GM23248 (cell line): ENCODE results near the gene GHR. TPM values are rescaled to one million over a fixed set of nuclear protein-coding genes. Genes with fewer than 3 reads are reported as not detected.

Experiments used
- DNase-seq: peaks from one replicate; pipeline ENCODE4 v3.0.0-alpha.2; 2015
- H2AFZ ChIP-seq: fragments of 200-600 bp; sonication (generic); 2 replicates; pipeline ENCODE4 v1.6.1; 2016; ENCODE audit warnings: antibody characterized with exemption
- H3F3A ChIP-seq: fragments of 200-600 bp; sonication (generic); 2 replicates; pipeline ENCODE4 v1.6.1; 2016; ENCODE audit warnings: mild to moderate bottlenecking, antibody characterized with exemption, mixed run types; ENCODE audit not compliant: insufficient read depth
- H3K27ac ChIP-seq: fragments of 200-600 bp; sonication (generic); 2 replicates; pipeline ENCODE4 v1.5.1; 2016; ENCODE audit warnings: mild to moderate bottlenecking
- H3K27me3 ChIP-seq: fragments of 200-600 bp; sonication (generic); replicated peaks from 2 replicates; pipeline ENCODE4 v1.6.1; 2016; ENCODE audit warnings: mild to moderate bottlenecking; ENCODE audit not compliant: insufficient read depth
- H3K36me3 ChIP-seq: fragments of 200-600 bp; sonication (generic); 2 replicates; pipeline ENCODE4 v1.6.1; 2016; ENCODE audit warnings: low read depth, mild to moderate bottlenecking
- H3K4me1 ChIP-seq: fragments of 200-600 bp; sonication (generic); 2 replicates; pipeline ENCODE4 v1.6.1; 2016; ENCODE audit warnings: mild to moderate bottlenecking; ENCODE audit not compliant: insufficient read depth
- H3K4me2 ChIP-seq: fragments of 200-600 bp; sonication (generic); one replicate; pipeline ENCODE4 v1.6.1; 2016; ENCODE audit warnings: mild to moderate bottlenecking; ENCODE audit not compliant: unreplicated experiment
- H3K4me3 ChIP-seq: fragments of 200-600 bp; sonication (generic); 2 replicates; pipeline ENCODE4 v1.5.1; 2016; ENCODE audit warnings: mild to moderate bottlenecking
- H3K79me2 ChIP-seq: fragments of 200-600 bp; sonication (generic); 2 replicates; pipeline ENCODE4 v1.6.1; 2016; ENCODE audit warnings: mild to moderate bottlenecking; ENCODE audit not compliant: insufficient read depth
- H3K9ac ChIP-seq: fragments of 200-600 bp; sonication (generic); 2 replicates; pipeline ENCODE4 v1.6.1; 2016; ENCODE audit warnings: mild to moderate bottlenecking
- H3K9me2 ChIP-seq: fragments of 200-600 bp; sonication (generic); 2 replicates; pipeline ENCODE4 v1.6.1; 2016; ENCODE audit warnings: mixed run types, mild to moderate bottlenecking, moderate library complexity; ENCODE audit not compliant: insufficient read depth
- H3K9me3 ChIP-seq: fragments of 200-600 bp; sonication (generic); one replicate; pipeline ENCODE4 v1.6.1; 2017; ENCODE audit warnings: low read depth
- H4K20me1 ChIP-seq: fragments of 200-600 bp; sonication (generic); 2 replicates; pipeline ENCODE4 v1.6.0; 2016; ENCODE audit not compliant: insufficient read depth
- EZH2 ChIP-seq: fragments of 200-600 bp; sonication (generic); IDR thresholded peaks from 2 replicates; pipeline ENCODE4 v1.6.1; 2018; ENCODE audit warnings: antibody characterized with exemption, mild to moderate bottlenecking; ENCODE audit not compliant: insufficient read depth, poor library complexity, severe bottlenecking
- EZH2phosphoT487 ChIP-seq: fragments of 200-600 bp; sonication (generic); IDR thresholded peaks from 2 replicates; pipeline ENCODE4 v1.6.1; 2018; ENCODE audit warnings: antibody characterized with exemption, moderate library complexity, mild to moderate bottlenecking, low read depth; ENCODE audit not compliant: insufficient read depth
- WGBS, 2 experiments: methylation state at CpG; one replicate each; pipeline ENCODE4 v1.1.6; 2015 to 2017; ENCODE audit warnings: low lambda C conversion rate in 2 of 2, low coverage in 1 of 2; ENCODE audit errors: missing lambda C conversion rate in 2 of 2; 5-methylcytosine and 5-hydroxymethylcytosine counted together
- in situ Hi-C: fragments of 300-500 bp; cut with MboI; formaldehyde crosslinking; loops from 2 replicates; pipeline ENCODE4 v1.15.0; 2020
- polyA plus RNA-seq: library from polyadenylated mRNA; unstranded; fragments of >200 nt; fragmentation: Nextera tagmentation; extraction: Ambion mirVana; gene quantifications from 2 replicates; pipeline ENCODE4 v1.2.1, GENCODE V29; 2016
- total RNA-seq: library from RNA; depleted of rRNA; stranded (reverse); fragments of >200 nt; shearing (Covaris generic); gene quantifications from 2 replicates; pipeline ENCODE4 v1.2.3, GENCODE V29; 2014

Gene GHR
- total and polyA plus RNA-seq, 2 experiments from 2014 or later: 0.64 to 1.5 TPM

DNA sequence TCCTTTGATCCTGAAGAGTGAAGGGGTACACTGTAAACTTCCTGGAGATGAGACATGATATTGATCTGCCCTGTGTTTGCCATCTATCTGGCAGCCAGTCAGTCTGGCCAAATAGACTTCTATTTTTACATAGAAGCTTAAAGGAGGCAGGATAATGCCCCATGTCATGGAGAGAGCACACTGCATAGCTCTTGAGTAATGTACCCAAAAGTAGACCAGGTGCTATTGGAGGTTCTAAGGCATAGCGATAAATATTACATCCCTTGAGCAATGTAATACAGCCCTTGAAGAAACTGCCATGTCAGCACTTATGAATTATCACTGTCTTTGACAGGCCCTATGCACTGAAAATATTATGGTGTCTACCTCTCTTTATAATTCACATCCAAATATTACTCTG is 131.8 kb downstream of the GHR start:
- no peaks in the 10 kb centered on the region for H3K27me3 ChIP-seq
- no peak overlapping the region for H3K4me3 ChIP-seq
- H3K36me3 ChIP-seq: no peaks in the 10 kb centered on the region
- H3K9ac ChIP-seq: no peak overlapping the region
- TF ChIP-seq EZH2phosphoT487 (no peak), EZH2 (no peak)
- 96 to 100% methylated on average over 1 of the region's 1 CpG for WGBS, 2 experiments
- H2AFZ ChIP-seq: no peak overlapping the region
- H3K4me2 ChIP-seq: no peak overlapping the region
- H3K9me2 ChIP-seq: no peaks in the 10 kb centered on the region
- in situ Hi-C loops: no loop called here
- H3K4me1 ChIP-seq: no peaks in the 10 kb centered on the region
- no peaks in the 10 kb centered on the region for H3K79me2 ChIP-seq
- no peak overlapping the region for H3K27ac ChIP-seq
- H4K20me1 ChIP-seq: no peaks in the 10 kb centered on the region
- H3F3A ChIP-seq: no peaks in the 10 kb centered on the region
- no peak for DNase-seq
- H3K9me3 ChIP-seq: no peaks in the 10 kb centered on the region

DNA sequence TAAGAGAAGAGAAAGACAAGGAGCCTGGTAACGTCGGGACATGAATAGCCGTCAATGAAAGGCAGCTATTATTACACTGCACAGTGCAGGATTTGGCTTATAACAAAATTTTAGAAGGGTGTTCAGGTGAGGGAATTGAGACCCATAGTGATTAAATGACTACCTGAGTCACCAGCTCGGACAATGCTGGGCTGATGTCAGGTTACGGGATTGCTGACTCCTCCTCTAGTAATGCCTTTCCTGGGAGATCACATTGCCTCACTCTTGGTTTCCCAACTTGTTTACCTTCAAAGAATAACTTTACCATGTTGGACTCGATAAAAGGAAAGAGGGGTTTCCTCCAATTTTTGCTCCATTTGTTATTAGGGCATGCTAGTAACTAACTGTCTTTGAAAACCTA is 132.6 kb downstream of the GHR start:
- 74 to 75% methylated on average over 6 of the region's 6 CpGs for WGBS, 2 experiments
- no peaks in the 10 kb centered on the region for H3K36me3 ChIP-seq
- in situ Hi-C loops: no loop called here

DNA sequence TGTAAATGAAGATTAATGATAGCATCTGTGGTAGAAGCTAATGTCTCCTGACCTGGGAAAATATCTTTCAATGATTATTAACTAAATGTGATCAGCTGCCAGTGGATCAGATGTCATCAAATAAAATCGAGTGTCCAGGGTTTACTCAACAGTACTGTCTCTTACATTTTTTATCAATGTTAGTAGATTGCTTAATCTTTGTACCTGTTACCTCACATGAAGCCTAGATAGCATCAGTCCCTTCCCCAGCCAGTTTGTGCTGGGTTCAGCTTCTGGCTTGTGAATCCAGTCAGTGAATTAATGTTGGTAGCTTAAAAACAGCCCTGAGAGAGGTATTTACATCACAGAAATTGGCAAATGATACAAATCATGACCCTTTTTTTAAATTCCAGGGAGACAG is 134.4 kb downstream of the GHR start:
- H3K27me3 ChIP-seq: no peaks in the 10 kb centered on the region
- H3K9ac ChIP-seq: no peak overlapping the region
- H3K4me1 ChIP-seq: no peaks in the 10 kb centered on the region
- no peaks in the 10 kb centered on the region for H3K79me2 ChIP-seq
- DNase-seq: no peak
- H3K4me2 ChIP-seq: no peak overlapping the region
- no peaks in the 10 kb centered on the region for H4K20me1 ChIP-seq
- no peak overlapping the region for H2AFZ ChIP-seq
- in situ Hi-C loops: no loop called here
- 22 to 28% methylated on average over 1 of the region's 1 CpG for WGBS, 2 experiments
- H3K27ac ChIP-seq: no peak overlapping the region
- no peaks in the 10 kb centered on the region for H3K9me3 ChIP-seq
- TF ChIP-seq EZH2 (no peak), EZH2phosphoT487 (no peak)
- no peaks in the 10 kb centered on the region for H3K36me3 ChIP-seq
- H3F3A ChIP-seq: no peaks in the 10 kb centered on the region
- no peak overlapping the region for H3K4me3 ChIP-seq
- no peaks in the 10 kb centered on the region for H3K9me2 ChIP-seq

More for the DNA sequence above, 132.6 kb downstream of the GHR start:
- H2AFZ ChIP-seq: no peak overlapping the region
- H3K4me1 ChIP-seq: no peaks in the 10 kb centered on the region
- no peaks in the 10 kb centered on the region for H3K79me2 ChIP-seq
- no peaks in the 10 kb centered on the region for H4K20me1 ChIP-seq
- no peak overlapping the region for H3K4me2 ChIP-seq
- no peak overlapping the region for H3K4me3 ChIP-seq
- no peak overlapping the region for H3K27ac ChIP-seq
- DNase-seq: no peak
- no peak for TF ChIP-seq EZH2
- H3F3A ChIP-seq: no peaks in the 10 kb centered on the region
- no peaks in the 10 kb centered on the region for H3K9me2 ChIP-seq
- no peaks in the 10 kb centered on the region for H3K27me3 ChIP-seq
- H3K9me3 ChIP-seq: no peaks in the 10 kb centered on the region
- H3K9ac ChIP-seq: no peak overlapping the region

DNA sequence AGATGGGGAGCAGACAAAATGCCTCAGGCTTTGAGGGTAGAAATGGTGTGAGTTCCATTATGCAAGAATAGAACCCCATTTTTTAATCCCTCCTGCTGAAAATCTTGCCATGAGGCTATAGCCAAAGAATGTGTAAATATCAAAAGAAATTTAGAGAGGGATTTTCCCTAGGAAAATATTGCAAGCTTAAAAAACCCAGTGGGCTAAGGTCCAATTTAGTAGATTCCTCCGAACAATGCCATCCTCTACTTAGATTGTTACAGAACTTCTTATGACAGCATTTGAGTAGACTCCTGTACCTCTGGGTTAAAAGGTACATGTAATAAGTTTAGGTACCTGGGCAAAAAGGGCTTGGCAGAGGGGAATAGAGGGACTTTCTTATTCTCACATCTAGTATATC is 138.4 kb downstream of the GHR start:
- 50 to 57% methylated on average over 1 of the region's 1 CpG for WGBS, 2 experiments
- in situ Hi-C loops: no loop called here
- Histone ChIP-seq H3K4me3 (no peak overlapping the region), H3K27me3 (no peaks in the 10 kb centered on the region), H3K9me3 (no peaks in the 10 kb centered on the region), H3K79me2 (no peaks in the 10 kb centered on the region), H3K4me1 (no peaks in the 10 kb centered on the region), H3F3A (no peaks in the 10 kb centered on the region), H3K9ac (no peak overlapping the region), H3K27ac (no peak overlapping the region), H4K20me1 (no peaks in the 10 kb centered on the region), H3K4me2 (no peak overlapping the region), H3K9me2 (no peaks in the 10 kb centered on the region), H3K36me3 (no peaks in the 10 kb centered on the region), H2AFZ (no peak overlapping the region)
- TF ChIP-seq EZH2phosphoT487: no peak
- no peak for TF ChIP-seq EZH2
- DNase-seq: no peak

DNA sequence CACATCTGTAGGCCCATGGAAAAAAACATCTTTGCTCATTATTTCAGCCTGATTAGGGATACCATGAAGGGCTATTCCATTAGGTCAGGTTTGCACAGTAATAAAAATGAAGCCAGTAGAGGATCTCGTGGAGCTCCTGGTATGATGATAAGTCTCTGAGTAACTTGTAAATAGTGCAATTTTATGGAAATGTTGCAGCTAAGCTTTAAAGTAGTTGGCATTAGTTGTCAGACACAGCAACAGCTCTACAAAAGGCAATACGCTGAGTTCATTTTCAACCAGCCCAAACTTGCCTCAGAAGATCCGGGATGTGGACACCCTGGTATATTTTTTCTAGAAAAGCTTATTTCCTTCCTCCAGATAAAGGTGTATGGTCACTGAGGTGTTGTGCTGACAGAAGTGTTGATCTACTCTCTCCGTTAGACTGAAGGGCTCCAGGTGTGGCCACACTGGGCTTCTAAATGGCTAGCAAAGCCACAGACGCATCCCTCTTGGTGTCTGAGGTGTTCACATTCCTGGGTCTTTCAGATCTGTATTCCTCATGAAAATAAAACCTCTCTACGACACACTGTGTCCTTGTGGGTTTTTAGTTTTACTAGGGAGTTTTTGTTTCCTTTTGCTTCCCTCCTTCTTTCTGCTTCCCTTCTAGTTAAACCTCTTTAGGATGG is 141.6 kb downstream of the GHR start:
- Histone ChIP-seq H3K36me3 (no peaks in the 10 kb centered on the region), H3K9me2 (no peaks in the 10 kb centered on the region), H2AFZ (no peak overlapping the region), H3K4me2 (no peak overlapping the region), H3F3A (no peaks in the 10 kb centered on the region), H4K20me1 (no peaks in the 10 kb centered on the region), H3K27ac (no peak overlapping the region), H3K9me3 (no peaks in the 10 kb centered on the region), H3K4me3 (no peak overlapping the region), H3K9ac (no peak overlapping the region), H3K4me1 (no peaks in the 10 kb centered on the region), H3K79me2 (no peaks in the 10 kb centered on the region), H3K27me3 (no peaks in the 10 kb centered on the region)
- WGBS, 2 experiments: 84 to 91% methylated on average over 6 of the region's 6 CpGs
- in situ Hi-C loops: no loop called here
- TF ChIP-seq EZH2phosphoT487: no peak
- TF ChIP-seq EZH2: no peak
- DNase-seq: no peak
